GM23338 (cell line): ENCODE measurements around the gene TRIM28. TPM values are rescaled to one million over a fixed set of nuclear protein-coding genes. Genes with fewer than 3 reads are reported as not detected.
A peak's percentile ranks its signal among the peaks of the same experiment; 100 is the strongest.

ENCODE experiments used
- ATAC-seq: fragments of 200-7000 bp; cut with Tn5 transposase; 3 replicates; pipeline ENCODE4 v1.9.1; 2020
- DNase-seq: peaks from one replicate; pipeline ENCODE4 v3.0.0-alpha.2; 2015; ENCODE audit warnings: low spot score
- H2AFZ ChIP-seq: fragments of 200-600 bp; sonication (generic); 2 replicates; pipeline ENCODE4 v1.8.0; 2016; ENCODE audit warnings: antibody characterized with exemption, mild to moderate bottlenecking, moderate library complexity
- H3F3A ChIP-seq: fragments of 200-600 bp; sonication (generic); replicated peaks from 2 replicates; pipeline ENCODE4 v1.8.0; 2017; ENCODE audit warnings: antibody characterized with exemption, mixed run types, low read depth
- H3K27ac ChIP-seq: fragments of 200-600 bp; sonication (generic); 2 replicates; pipeline ENCODE4 v1.6.1; 2016; ENCODE audit warnings: low read depth
- H3K27me3 ChIP-seq: fragments of 200-600 bp; sonication (generic); 2 replicates; pipeline ENCODE4 v1.8.0; 2016; ENCODE audit warnings: mild to moderate bottlenecking, mixed run types, moderate library complexity; ENCODE audit not compliant: insufficient read depth
- H3K36me3 ChIP-seq: fragments of 200-600 bp; sonication (generic); 2 replicates; pipeline ENCODE4 v1.8.0; 2016; ENCODE audit warnings: mild to moderate bottlenecking; ENCODE audit not compliant: insufficient read depth
- H3K4me1 ChIP-seq: fragments of 200-600 bp; sonication (generic); 2 replicates; pipeline ENCODE4 v1.8.0; 2016; ENCODE audit warnings: mild to moderate bottlenecking, moderate library complexity; ENCODE audit not compliant: insufficient read depth
- H3K4me2 ChIP-seq: fragments of 200-600 bp; sonication (generic); 2 replicates; pipeline ENCODE4 v1.7.1; 2017; ENCODE audit warnings: mixed run types
- H3K4me3 ChIP-seq: fragments of 200-600 bp; sonication (generic); 2 replicates; pipeline ENCODE4 v1.6.1; 2016; ENCODE audit warnings: mixed run types
- H3K79me2 ChIP-seq: fragments of 200-600 bp; sonication (generic); replicated peaks from 2 replicates; pipeline ENCODE4 v1.8.0; 2017; ENCODE audit warnings: mild to moderate bottlenecking; ENCODE audit not compliant: insufficient read depth
- H3K9me2 ChIP-seq: fragments of 200-600 bp; sonication (generic); 2 replicates; pipeline ENCODE4 v1.8.0; 2017; ENCODE audit not compliant: insufficient read depth
- H4K20me1 ChIP-seq: fragments of 200-600 bp; sonication (generic); replicated peaks from 2 replicates; pipeline ENCODE4 v1.8.0; 2017; ENCODE audit warnings: mild to moderate bottlenecking; ENCODE audit not compliant: insufficient read depth
- H3K27ac Mint-ChIP-seq: 2 replicates; pipeline ENCODE4 v1.8.0; 2020; ENCODE audit warnings: inconsistent platforms, mild to moderate bottlenecking, moderate library complexity, mixed read lengths
- H3K27me3 Mint-ChIP-seq: 3 replicates; pipeline ENCODE4 v1.8.0; 2022; ENCODE audit warnings: low read depth, mild to moderate bottlenecking, moderate library complexity, mixed read lengths, inconsistent platforms; ENCODE audit not compliant: insufficient read depth, poor library complexity
- H3K36me3 Mint-ChIP-seq: 3 replicates; pipeline ENCODE4 v1.8.0; 2021; ENCODE audit warnings: low read depth, mild to moderate bottlenecking, inconsistent platforms, moderate library complexity, mixed read lengths
- H3K4me1 Mint-ChIP-seq: 3 replicates; pipeline ENCODE4 v1.8.0; 2020; ENCODE audit warnings: mild to moderate bottlenecking, inconsistent platforms, mixed read lengths
- H3K4me3 Mint-ChIP-seq: 3 replicates; pipeline ENCODE4 v1.8.0; 2021; ENCODE audit warnings: moderate library complexity, mild to moderate bottlenecking, inconsistent platforms, mixed read lengths
- H3K9me3 Mint-ChIP-seq: 3 replicates; pipeline ENCODE4 v1.8.0; 2020; ENCODE audit warnings: moderate library complexity, mild to moderate bottlenecking, inconsistent platforms, mixed read lengths
- CREB1 ChIP-seq: fragments of 250-450 bp; sonication (Bioruptor Pico); IDR thresholded peaks from 2 replicates; pipeline ENCODE4 v1.5.0; 2020; ENCODE audit warnings: low read depth, mild to moderate bottlenecking, moderate library complexity
- ETS1 ChIP-seq: IDR thresholded peaks from 2 replicates; pipeline ENCODE4 v1.6.1; 2016; ENCODE audit warnings: antibody characterized with exemption
- EZH2 ChIP-seq: fragments of 200-600 bp; sonication (generic); IDR thresholded peaks from one replicate; pipeline ENCODE4 v1.8.0; 2017; ENCODE audit warnings: antibody characterized with exemption, mild to moderate bottlenecking, low read depth; ENCODE audit not compliant: unreplicated experiment
- EZH2phosphoT487 ChIP-seq: fragments of 200-600 bp; sonication (generic); IDR thresholded peaks from one replicate; pipeline ENCODE4 v1.8.1; 2018; ENCODE audit warnings: antibody characterized with exemption; ENCODE audit not compliant: unreplicated experiment
- JUNB ChIP-seq: IDR thresholded peaks from one replicate; pipeline ENCODE4 v1.6.1; 2016; ENCODE audit warnings: antibody characterized with exemption; ENCODE audit not compliant: unreplicated experiment
- POLR2AphosphoS5 ChIP-seq: IDR thresholded peaks from 2 replicates; pipeline ENCODE4 v1.6.1; 2016; ENCODE audit warnings: antibody characterized with exemption, low read depth
- REST ChIP-seq: IDR thresholded peaks from one replicate; pipeline ENCODE4 v1.6.1; 2018; ENCODE audit warnings: antibody characterized with exemption; ENCODE audit not compliant: unreplicated experiment
- STAT1 ChIP-seq: IDR thresholded peaks from one replicate; pipeline ENCODE4 v1.6.1; 2016; ENCODE audit warnings: antibody characterized with exemption; ENCODE audit not compliant: unreplicated experiment
- ZNF114 ChIP-seq: fragments of 250-450 bp; sonication (Bioruptor Pico); IDR thresholded peaks from 2 replicates; pipeline ENCODE4 v1.5.0; 2020; ENCODE audit warnings: mild to moderate bottlenecking, moderate library complexity
- ZNF331 ChIP-seq: fragments of 250-450 bp; sonication (Bioruptor Pico); IDR thresholded peaks from 2 replicates; pipeline ENCODE4 v1.5.0; 2020; ENCODE audit warnings: low read depth, mild to moderate bottlenecking, moderate library complexity
- polyA plus RNA-seq: library from polyadenylated mRNA; unstranded; fragments of >200 nt; fragmentation: Nextera tagmentation; extraction: Ambion mirVana; gene quantifications from 2 replicates; pipeline ENCODE4 v1.2.1, GENCODE V29; 2016
- total RNA-seq: library from RNA; depleted of rRNA; stranded (reverse); fragments of >200 nt; shearing (Covaris generic); gene quantifications from 2 replicates; pipeline ENCODE4 v1.2.3, GENCODE V29; 2014
- TF ChIP-seq, protein P1 (sequence below), 2 experiments: fragments of 200-600 bp in 1 of 2; sonication (generic) in 1 of 2; conservative IDR thresholded peaks; 2 replicates each; pipeline versions ENCODE4 v1.5.1 to v1.6.1; 2016 to 2017; ENCODE audit warnings: antibody characterized with exemption in 2 of 2, low read depth in 2 of 2, mild to moderate bottlenecking in 2 of 2, moderate library complexity in 1 of 2

Gene TRIM28
- total and polyA plus RNA-seq, 2 experiments from 2014 or later, result 920 to 1,430 TPM

DNA sequence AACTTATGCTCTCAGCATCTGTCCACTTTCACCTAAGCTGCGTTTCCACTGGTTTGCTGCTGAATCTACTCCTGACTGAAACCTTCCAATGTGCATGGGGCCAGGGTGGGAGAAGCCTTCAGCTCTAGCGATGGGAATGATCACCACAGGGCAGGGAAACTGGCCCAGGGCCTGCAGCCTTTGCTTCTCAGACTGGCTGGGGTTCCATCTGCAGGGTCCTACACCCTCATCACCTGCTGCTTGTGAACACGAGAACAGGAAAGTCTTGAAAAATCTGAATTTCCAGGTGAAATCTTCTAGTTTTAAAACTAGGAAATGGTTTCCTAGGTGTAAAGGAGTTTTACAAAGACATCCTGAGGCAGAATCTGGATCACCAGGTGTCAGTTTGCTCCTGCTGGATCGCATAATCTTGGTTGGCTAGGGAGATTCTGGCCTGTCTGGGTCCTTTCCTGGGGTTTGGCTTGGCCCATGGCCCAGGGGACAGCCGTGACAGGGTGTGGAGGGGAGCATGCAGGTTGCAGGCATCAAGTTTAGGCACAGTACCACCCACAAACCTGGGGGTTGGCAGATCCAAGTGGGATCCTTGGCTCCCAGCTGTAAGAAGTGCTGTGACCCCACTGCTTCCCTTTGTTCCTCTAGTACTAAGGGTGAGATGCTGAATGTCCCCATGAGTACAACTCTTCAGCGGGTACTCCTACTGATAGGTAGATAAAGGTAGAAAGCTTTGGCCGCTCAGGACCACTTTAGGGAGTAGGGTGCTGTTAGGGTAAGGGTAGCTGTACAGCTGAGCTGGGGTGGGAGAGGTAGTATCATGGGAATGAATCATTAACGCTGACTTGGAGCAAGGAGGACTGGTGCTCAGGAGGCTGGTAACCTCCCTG is 16.4 kb downstream of the TRIM28 start:
- DNase-seq, result no peak

More for the DNA sequence above, 16.4 kb downstream of the TRIM28 start:
- Mint-ChIP-seq H3K4me3 (peak overlapping the region; percentile 97), H3K9me3 (no peaks in the 10 kb centered on the region), H3K27ac (peak overlapping the region; percentile 100), H3K27me3 (peaks cover 57% of the 10 kb centered on the region), H3K36me3 (peaks cover 40% of the 10 kb centered on the region), H3K4me1 (peaks cover 40% of the 10 kb centered on the region)
- Histone ChIP-seq H3K4me3 (peak overlapping the region; percentile 84), H3K36me3 (0 out of 2 replicates have a peak, but pooled peaks cover 2% of the 10 kb centered on the region), H3K9me2 (peaks cover 5% of the 10 kb centered on the region; the same call in 1 of the 2 replicates), H2AFZ (no peak overlapping the region), H3K4me2 (peak overlapping the region; percentile 88), H3F3A (peaks cover 37% of the 10 kb centered on the region), H3K79me2 (peaks cover 20% of the 10 kb centered on the region), H3K27me3 (peaks cover 48% of the 10 kb centered on the region), H3K27ac (peak overlapping the region; percentile 60; the same call in 1 of the 2 replicates), H3K4me1 (peaks cover 17% of the 10 kb centered on the region), H4K20me1 (no peaks in the 10 kb centered on the region; the same call in 1 of the 2 replicates)
- no peak for TF ChIP-seq JUNB
- no peak for TF ChIP-seq ZNF114
- TF ChIP-seq EZH2phosphoT487, result no peak
- TF ChIP-seq POLR2AphosphoS5, result no peak
- TF ChIP-seq, protein P1, sequence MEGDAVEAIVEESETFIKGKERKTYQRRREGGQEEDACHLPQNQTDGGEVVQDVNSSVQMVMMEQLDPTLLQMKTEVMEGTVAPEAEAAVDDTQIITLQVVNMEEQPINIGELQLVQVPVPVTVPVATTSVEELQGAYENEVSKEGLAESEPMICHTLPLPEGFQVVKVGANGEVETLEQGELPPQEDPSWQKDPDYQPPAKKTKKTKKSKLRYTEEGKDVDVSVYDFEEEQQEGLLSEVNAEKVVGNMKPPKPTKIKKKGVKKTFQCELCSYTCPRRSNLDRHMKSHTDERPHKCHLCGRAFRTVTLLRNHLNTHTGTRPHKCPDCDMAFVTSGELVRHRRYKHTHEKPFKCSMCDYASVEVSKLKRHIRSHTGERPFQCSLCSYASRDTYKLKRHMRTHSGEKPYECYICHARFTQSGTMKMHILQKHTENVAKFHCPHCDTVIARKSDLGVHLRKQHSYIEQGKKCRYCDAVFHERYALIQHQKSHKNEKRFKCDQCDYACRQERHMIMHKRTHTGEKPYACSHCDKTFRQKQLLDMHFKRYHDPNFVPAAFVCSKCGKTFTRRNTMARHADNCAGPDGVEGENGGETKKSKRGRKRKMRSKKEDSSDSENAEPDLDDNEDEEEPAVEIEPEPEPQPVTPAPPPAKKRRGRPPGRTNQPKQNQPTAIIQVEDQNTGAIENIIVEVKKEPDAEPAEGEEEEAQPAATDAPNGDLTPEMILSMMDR (conservative IDR thresholded peaks at IDR 0.05; ENCODE audit: low read depth in 2 of 2), result no peak
- TF ChIP-seq ZNF331 (CRISPR knock-in tag), result no peak
- TF ChIP-seq STAT1, result no peak
- TF ChIP-seq ETS1, result no peak
- TF ChIP-seq CREB1, result no peak
- no peak for TF ChIP-seq REST
- TF ChIP-seq EZH2, result no peak
- ATAC-seq, result no peak
